HEK293 (cell line): ENCODE data around the gene OGFOD2.

Experiments used
- CTCF ChIA-PET: fragments of 350-600 bp; formaldehyde crosslinking; extraction: SDS; loops from one replicate; lab custom pipeline; 2021; ENCODE audit warnings: antibody characterized with exemption; lab: Yijun Ruan, JAX
- POLR2A ChIA-PET: fragments of 300-600 bp; formaldehyde crosslinking; extraction: SDS; loops from one replicate; lab custom pipeline; 2020; ENCODE audit warnings: antibody characterized with exemption, inconsistent platforms; lab: Yijun Ruan, JAX
- H3K27ac ChIP-seq: fragments of 200-500 bp; sonication (Bioruptor generic); 2 replicates; pipeline ENCODE4 v1.5.1; 2014; ENCODE audit warnings: low read depth, low read length, control low read depth, inconsistent platforms; ENCODE audit errors: extremely low read depth
- H3K36me3 ChIP-seq, 2 experiments: fragments of 200-500 bp in 1 of 2; sonication (Bioruptor generic) in 1 of 2; 1 replicate in 1 of 2; 2 replicates in 1 of 2; pipeline ENCODE4 v1.5.1; 2014 to 2017; ENCODE audit warnings: inconsistent platforms in 2 of 2, low read length in 2 of 2; ENCODE audit not compliant: control insufficient read depth in 2 of 2, insufficient read depth in 1 of 2
- H3K4me1 ChIP-seq: fragments of 200-500 bp; sonication (Bioruptor generic); 2 replicates; pipeline ENCODE4 v1.5.1; 2014; ENCODE audit warnings: mild to moderate bottlenecking, low read length, inconsistent platforms; ENCODE audit not compliant: control insufficient read depth, insufficient read depth
- H3K4me3 ChIP-seq: 2 replicates; pipeline ENCODE4 v1.5.1; 2011; ENCODE audit warnings: low read depth, mild to moderate bottlenecking, control low read depth, low read length, moderate library complexity
- H3K9me3 ChIP-seq: fragments of 200-500 bp; sonication (Bioruptor generic); 2 replicates; pipeline ENCODE4 v1.5.1; 2014; ENCODE audit warnings: low read depth, low read length, inconsistent platforms; ENCODE audit not compliant: control insufficient read depth, insufficient read depth
- EGR2 ChIP-seq: fragments of 450-650 bp; formaldehyde crosslinking; IDR thresholded peaks from 2 replicates; pipeline ENCODE4 v1.5.1; 2016; ENCODE audit warnings: low read depth, missing biosample characterization, missing genetic modification characterization
- HOXA7 ChIP-seq: sonication (generic); formaldehyde crosslinking; IDR thresholded peaks from 2 replicates; pipeline ENCODE4 v1.8.1; 2022; ENCODE audit warnings: missing genetic modification reagents, borderline replicate concordance
- HOXC10 ChIP-seq: sonication (generic); formaldehyde crosslinking; IDR thresholded peaks from 2 replicates; pipeline ENCODE4 v1.8.1; 2023; ENCODE audit warnings: mild to moderate bottlenecking, missing genetic modification reagents
- OVOL3 ChIP-seq: fragments of 450-650 bp; formaldehyde crosslinking; IDR thresholded peaks from 2 replicates; pipeline ENCODE4 v1.5.1; 2016; ENCODE audit warnings: missing biosample characterization, missing genetic modification characterization
- SP2 ChIP-seq: fragments of 450-650 bp; formaldehyde crosslinking; IDR thresholded peaks from 2 replicates; pipeline ENCODE4 v1.5.1; 2016; ENCODE audit warnings: missing biosample characterization, missing genetic modification characterization
- YY1 ChIP-seq: fragments of 450-650 bp; formaldehyde crosslinking; IDR thresholded peaks from 2 replicates; pipeline ENCODE4 v1.5.1; 2018; ENCODE audit warnings: missing biosample characterization, missing genetic modification characterization
- ZBTB26 ChIP-seq: fragments of 450-650 bp; formaldehyde crosslinking; optimal IDR thresholded peaks from 2 replicates; pipeline ENCODE3; 2016; ENCODE audit warnings: missing biosample characterization, mild to moderate bottlenecking, missing genetic modification characterization
- ZNF155 ChIP-seq: fragments of 450-650 bp; formaldehyde crosslinking; IDR thresholded peaks from 2 replicates; pipeline ENCODE4 v1.5.1; 2016; ENCODE audit warnings: missing biosample characterization, missing genetic modification characterization
- ZNF266 ChIP-seq: fragments of 450-650 bp; formaldehyde crosslinking; IDR thresholded peaks from 2 replicates; pipeline ENCODE4 v1.5.1; 2016; ENCODE audit warnings: missing biosample characterization, missing genetic modification characterization, low read depth
- ZNF292 ChIP-seq: fragments of 450-650 bp; formaldehyde crosslinking; IDR thresholded peaks from 2 replicates; pipeline ENCODE4 v1.5.1; 2016; ENCODE audit warnings: low read depth, missing biosample characterization, missing genetic modification characterization, borderline replicate concordance
- ZNF488 ChIP-seq: fragments of 450-650 bp; formaldehyde crosslinking; IDR thresholded peaks from 2 replicates; pipeline ENCODE4 v1.5.1; 2016; ENCODE audit warnings: missing biosample characterization, missing genetic modification characterization
- ZNF521 ChIP-seq: fragments of 450-650 bp; formaldehyde crosslinking; IDR thresholded peaks from 2 replicates; pipeline ENCODE4 v1.5.1; 2017; ENCODE audit warnings: missing biosample characterization, mild to moderate bottlenecking, missing genetic modification characterization
- ZNF529 ChIP-seq: fragments of 450-650 bp; formaldehyde crosslinking; IDR thresholded peaks from 2 replicates; pipeline ENCODE4 v1.5.1; 2017; ENCODE audit warnings: missing genetic modification characterization, missing biosample characterization; ENCODE audit not compliant: insufficient replicate concordance
- ZNF670 ChIP-seq: fragments of 450-650 bp; formaldehyde crosslinking; IDR thresholded peaks from 2 replicates; pipeline ENCODE4 v1.5.1; 2016; ENCODE audit warnings: missing biosample characterization, missing genetic modification characterization, low read depth
- ZNF776 ChIP-seq: fragments of 450-650 bp; formaldehyde crosslinking; IDR thresholded peaks from 2 replicates; pipeline ENCODE4 v1.5.0; 2017; ENCODE audit warnings: missing biosample characterization, missing genetic modification characterization, borderline replicate concordance
- ZNF792 ChIP-seq: fragments of 450-650 bp; formaldehyde crosslinking; IDR thresholded peaks from 2 replicates; pipeline ENCODE4 v1.5.1; 2016; ENCODE audit warnings: missing biosample characterization, missing genetic modification characterization
- ZSCAN30 ChIP-seq: fragments of 450-650 bp; IDR thresholded peaks from 2 replicates; pipeline ENCODE4 v1.5.1; 2018; ENCODE audit warnings: missing biosample characterization, mild to moderate bottlenecking, missing genetic modification characterization, moderate library complexity
- TF ChIP-seq, protein P1 (sequence below): fragments of 450-650 bp; formaldehyde crosslinking; IDR thresholded peaks from 2 replicates; pipeline ENCODE4 v1.5.1; 2016; ENCODE audit warnings: missing biosample characterization, missing genetic modification characterization

Gene OGFOD2

GRCh38 chr12:122947352-122947792 lies 27.7 kb upstream of the OGFOD2 start:
- TF ChIP-seq SP2 (tag by site-specific recombination) = no peak
- no peak for TF ChIP-seq ZNF488
- no peak for TF ChIP-seq ZNF292 (tag by site-specific recombination)
- no peak for TF ChIP-seq ZBTB26
- no peak for TF ChIP-seq HOXC10 (CRISPR knock-in tag)
- no peak for TF ChIP-seq OVOL3 (tag by site-specific recombination)
- TF ChIP-seq ZNF521 = no peak
- TF ChIP-seq ZNF266 (tag by site-specific recombination) = no peak
- no peak for TF ChIP-seq ZNF155 (tag by site-specific recombination)
- TF ChIP-seq YY1 (tag by site-specific recombination) = no peak
- no peak for TF ChIP-seq HOXA7
- TF ChIP-seq EGR2 (tag by site-specific recombination) = no peak
- Histone ChIP-seq H3K4me3 (no peak overlapping the region), H3K36me3 (peaks cover 0 to 9% of the 10 kb centered on the region in 2 experiments; a peak in 1 of 3 replicates), H3K4me1 (no peaks in the 10 kb centered on the region), H3K9me3 (no peaks in the 10 kb centered on the region), H3K27ac (no peak overlapping the region)
- ChIA-PET CTCF (interaction anchor here (0.5 to 1.3 kb wide), 5 partner anchors 26 to 1495 kb away, joined by 3 to 5 read pairs (median 3); no protein-coding TSS in a partner anchor), POLR2A (interaction anchor here (1.5 to 1.8 kb wide), 3 partner anchors 19 to 56 kb away, joined by 4 to 6 read pairs (median 4); partner anchors contain the start of gene ABCB9)

DNA sequence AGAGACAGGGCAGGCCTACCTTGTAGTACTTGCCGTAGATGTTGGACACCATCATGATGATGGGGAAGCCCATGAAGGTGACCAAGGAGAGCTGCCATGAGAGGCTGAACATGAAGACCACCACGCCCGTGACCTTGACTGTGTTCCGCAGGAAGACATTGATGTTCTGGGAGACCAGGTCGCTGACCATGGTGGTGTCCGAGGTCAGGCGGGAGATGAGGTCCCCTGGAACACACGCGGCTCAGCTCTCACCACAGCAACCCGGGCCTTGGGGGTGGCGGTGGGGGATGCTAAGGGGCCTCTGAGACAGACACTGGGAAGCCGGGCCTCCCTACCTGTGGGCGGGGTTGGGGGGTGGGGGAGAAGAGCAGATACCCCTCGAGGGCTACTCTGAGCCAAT lies 26.4 kb upstream of the OGFOD2 start:
- Histone ChIP-seq H3K27ac (no peak overlapping the region), H3K4me1 (no peaks in the 10 kb centered on the region)
- CTCF ChIA-PET = interaction anchor here (0.5 to 1.8 kb wide), 4 partner anchors 68 to 285 kb away, joined by 3 to 5 read pairs (median 4); no protein-coding TSS in a partner anchor

More for the DNA sequence above, 26.4 kb upstream of the OGFOD2 start:
- POLR2A ChIA-PET = no interaction called here
- H3K36me3 ChIP-seq = peaks cover 0 to 9% of the 10 kb centered on the region in 2 experiments; a peak in 2 of 3 replicates
- TF ChIP-seq ZSCAN30 (tag by site-specific recombination) = no peak
- no peak for TF ChIP-seq ZBTB26
- TF ChIP-seq ZNF529 = no peak
- TF ChIP-seq ZNF792 = no peak
- TF ChIP-seq ZNF670 = no peak
- TF ChIP-seq, protein P1, sequence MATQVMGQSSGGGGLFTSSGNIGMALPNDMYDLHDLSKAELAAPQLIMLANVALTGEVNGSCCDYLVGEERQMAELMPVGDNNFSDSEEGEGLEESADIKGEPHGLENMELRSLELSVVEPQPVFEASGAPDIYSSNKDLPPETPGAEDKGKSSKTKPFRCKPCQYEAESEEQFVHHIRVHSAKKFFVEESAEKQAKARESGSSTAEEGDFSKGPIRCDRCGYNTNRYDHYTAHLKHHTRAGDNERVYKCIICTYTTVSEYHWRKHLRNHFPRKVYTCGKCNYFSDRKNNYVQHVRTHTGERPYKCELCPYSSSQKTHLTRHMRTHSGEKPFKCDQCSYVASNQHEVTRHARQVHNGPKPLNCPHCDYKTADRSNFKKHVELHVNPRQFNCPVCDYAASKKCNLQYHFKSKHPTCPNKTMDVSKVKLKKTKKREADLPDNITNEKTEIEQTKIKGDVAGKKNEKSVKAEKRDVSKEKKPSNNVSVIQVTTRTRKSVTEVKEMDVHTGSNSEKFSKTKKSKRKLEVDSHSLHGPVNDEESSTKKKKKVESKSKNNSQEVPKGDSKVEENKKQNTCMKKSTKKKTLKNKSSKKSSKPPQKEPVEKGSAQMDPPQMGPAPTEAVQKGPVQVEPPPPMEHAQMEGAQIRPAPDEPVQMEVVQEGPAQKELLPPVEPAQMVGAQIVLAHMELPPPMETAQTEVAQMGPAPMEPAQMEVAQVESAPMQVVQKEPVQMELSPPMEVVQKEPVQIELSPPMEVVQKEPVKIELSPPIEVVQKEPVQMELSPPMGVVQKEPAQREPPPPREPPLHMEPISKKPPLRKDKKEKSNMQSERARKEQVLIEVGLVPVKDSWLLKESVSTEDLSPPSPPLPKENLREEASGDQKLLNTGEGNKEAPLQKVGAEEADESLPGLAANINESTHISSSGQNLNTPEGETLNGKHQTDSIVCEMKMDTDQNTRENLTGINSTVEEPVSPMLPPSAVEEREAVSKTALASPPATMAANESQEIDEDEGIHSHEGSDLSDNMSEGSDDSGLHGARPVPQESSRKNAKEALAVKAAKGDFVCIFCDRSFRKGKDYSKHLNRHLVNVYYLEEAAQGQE (tag by site-specific recombination) = peak; percentile 70
- no peak for TF ChIP-seq ZNF776 (tag by site-specific recombination)
- no peak overlapping the region for H3K4me3 ChIP-seq
- H3K9me3 ChIP-seq = no peaks in the 10 kb centered on the region
